Amygdala (tissue), 56 donors: ENCODE results near the gene GRIK4.
A peak's percentile ranks its signal among the peaks of the same experiment; 100 is the strongest.
"Not testable (repeated sequence)": the region's sequence is repeated elsewhere in the genome, so short reads cannot be mapped to it uniquely, and the experiment has no call there.

Experiments used
- DNase-seq, 56 donors: peaks; one replicate each; lab custom pipeline; 2025; lab: John Stamatoyannopoulos, UW

GRIK4 gene

GRCh38 chr11:120511116-120511819 is at the start of gene GRIK4:
GRIK4 (plus strand) TSS chr11:120511748; CDS start chr11:120660319, 148,571 bp downstream.
- DNase-seq = peak in 54 of 56 donors; percentile 25 to 91 (median 66)

GRCh38 chr11:120462825-120463224 is 48.7 kb upstream of the GRIK4 start:
- no peak for DNase-seq

GRCh38 chr11:120465921-120466534 is 45.5 kb upstream of the GRIK4 start:
- DNase-seq = no peak

GRCh38 chr11:120467627-120468026 is 43.9 kb upstream of the GRIK4 start:
- no peak for DNase-seq

DNA sequence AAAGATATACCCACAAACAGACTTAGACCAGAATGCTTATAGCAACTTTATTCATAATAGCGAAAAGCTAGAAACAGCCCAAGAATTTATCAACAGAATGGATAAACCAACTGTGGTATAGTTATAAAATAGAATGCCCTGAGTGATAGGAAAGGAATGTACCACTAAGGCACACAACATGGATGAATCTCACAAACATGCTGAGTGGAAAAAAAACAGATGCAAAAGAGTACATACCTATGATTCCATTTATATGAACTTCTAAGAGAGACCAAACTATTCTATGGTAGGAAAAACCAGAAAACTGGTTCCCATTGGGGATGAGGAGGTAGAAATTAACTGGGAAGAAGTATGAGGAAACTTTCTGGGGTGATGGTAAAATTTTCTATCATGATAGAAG is 40.4 kb upstream of the GRIK4 start:
- no peak for DNase-seq

- DNase-seq = no peak
Measured at GRCh38 chr11:120471994-120472393, 39.6 kb upstream of the GRIK4 start.

- DNase-seq = no peak
Measured at GRCh38 chr11:120473503-120473902, 38.0 kb upstream of the GRIK4 start.

DNA sequence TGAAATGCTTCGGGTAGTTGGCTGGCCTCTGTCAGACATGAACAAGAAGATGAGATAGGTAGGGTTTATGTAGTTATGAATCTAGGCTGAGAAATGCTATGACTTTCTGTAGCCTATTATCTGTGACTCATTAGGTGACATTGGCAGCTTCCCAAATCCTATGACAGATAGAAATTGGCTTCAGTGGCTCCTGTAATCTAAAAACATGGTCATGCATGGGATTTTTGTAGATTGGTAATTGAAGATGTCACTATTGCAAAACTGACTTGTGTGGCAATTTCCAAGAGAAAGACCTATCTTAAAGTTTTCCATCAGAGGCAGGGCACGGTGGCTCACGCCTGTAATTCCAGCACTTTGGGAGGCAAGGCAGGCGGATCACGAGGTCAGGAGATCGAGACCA is 29.4 kb upstream of the GRIK4 start:
- DNase-seq = no peak

DNA sequence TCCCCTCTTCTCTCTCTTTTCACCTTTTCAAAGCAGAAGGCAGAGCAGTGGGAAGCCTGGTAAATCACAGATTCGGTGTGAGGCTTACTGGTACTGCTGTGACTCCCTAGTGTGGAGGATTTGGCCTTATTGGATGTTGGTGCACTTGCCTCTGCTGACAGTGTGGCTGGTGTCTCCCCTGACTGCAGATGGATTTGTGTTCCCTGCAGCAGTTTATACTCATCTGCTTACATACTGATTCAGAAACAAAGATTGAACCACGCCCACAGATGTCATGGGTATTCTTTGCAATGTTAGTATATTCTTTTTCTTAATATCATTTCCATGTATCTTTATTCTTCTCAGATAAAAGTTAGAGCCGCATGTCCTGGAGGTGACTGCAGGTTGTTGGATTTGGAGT is 26.8 kb upstream of the GRIK4 start:
- DNase-seq = no peak

GRCh38 chr11:120486138-120486537 is 25.4 kb upstream of the GRIK4 start:
- DNase-seq = no peak

GRCh38 chr11:120489799-120490198 is 21.7 kb upstream of the GRIK4 start:
- no peak for DNase-seq

- DNase-seq = no peak
Measured at GRCh38 chr11:120492486-120492885, 19.1 kb upstream of the GRIK4 start.

GRCh38 chr11:120494595-120494994 is 17.0 kb upstream of the GRIK4 start:
- no peak for DNase-seq

- DNase-seq = no peak
Measured at GRCh38 chr11:120499088-120499487, 12.5 kb upstream of the GRIK4 start.

DNA sequence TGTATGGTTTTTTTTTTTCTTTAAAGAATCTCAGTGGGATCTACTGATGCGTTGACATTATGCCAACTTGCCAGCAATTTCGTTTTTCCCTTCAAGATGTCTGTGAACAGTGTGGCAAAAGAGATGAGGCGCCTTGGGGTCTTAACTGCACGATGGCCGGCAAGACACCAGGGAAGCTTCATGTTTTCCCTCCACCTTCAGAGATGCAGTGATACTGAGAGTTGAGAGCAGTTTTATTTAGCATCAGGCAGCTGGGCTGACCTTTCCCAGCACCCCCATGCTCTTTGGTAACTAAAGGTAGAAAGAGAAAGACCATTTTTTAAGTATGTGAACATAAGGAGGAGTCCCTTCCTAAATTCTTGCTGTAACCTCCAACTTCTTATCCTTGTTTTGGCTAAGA is 11.7 kb upstream of the GRIK4 start:
- DNase-seq = no peak

DNA sequence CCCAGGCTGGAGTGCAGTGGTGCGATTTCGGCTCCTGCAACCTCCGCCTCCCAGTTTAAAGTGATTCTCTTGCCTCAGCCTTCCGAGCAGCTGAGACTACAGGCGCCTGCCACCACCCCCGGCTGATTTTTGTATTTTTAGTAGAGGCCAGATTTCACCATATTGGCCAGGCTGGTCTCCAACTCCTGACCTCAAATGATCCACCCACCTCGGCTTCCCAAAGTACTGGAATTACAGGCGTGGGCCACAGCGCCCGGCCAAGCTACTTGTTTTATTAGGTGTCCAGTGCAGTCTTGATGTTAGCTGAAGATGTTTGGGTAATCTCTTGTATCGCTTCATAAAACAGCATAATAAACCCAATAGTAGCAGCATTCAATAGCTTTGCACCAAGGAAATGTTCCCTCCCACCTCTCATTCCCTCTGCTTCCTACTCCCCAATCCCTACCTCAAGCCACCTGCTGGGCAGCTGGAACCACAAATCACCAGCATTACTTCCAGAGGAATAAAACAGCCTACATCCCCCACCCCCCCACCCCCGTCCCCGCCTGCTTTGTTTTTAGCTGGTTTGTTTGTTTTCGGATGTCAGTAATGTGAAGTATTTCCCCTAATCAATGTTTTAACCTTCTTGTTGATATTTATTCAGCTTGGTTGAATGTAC is 11.0 kb upstream of the GRIK4 start:
- DNase-seq = no peak

DNA sequence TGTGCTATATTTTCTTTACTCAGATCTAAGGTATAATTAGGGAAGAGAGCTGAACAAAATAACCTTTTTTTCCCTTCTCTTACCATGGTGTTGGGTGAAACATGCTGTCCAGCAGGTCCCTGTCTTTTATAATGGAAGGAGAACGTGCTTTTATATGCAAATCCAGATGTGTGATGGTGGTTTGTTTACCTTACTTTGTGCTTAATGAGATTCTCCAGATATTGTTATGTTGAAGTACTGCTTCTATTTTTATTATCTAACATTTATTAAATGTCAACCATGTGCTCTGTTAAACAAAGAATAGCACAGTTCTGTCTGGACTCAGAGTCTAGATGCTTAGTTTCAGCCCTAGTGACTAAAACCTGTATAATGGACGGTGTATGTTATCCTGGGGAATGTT is 10.1 kb upstream of the GRIK4 start:
- DNase-seq = no peak

- DNase-seq = no peak
Measured at GRCh38 chr11:120501976-120502755, 9.4 kb upstream of the GRIK4 start.

- not testable (repeated sequence) for DNase-seq
Measured at GRCh38 chr11:120503529-120503928, 8.0 kb upstream of the GRIK4 start.

DNA sequence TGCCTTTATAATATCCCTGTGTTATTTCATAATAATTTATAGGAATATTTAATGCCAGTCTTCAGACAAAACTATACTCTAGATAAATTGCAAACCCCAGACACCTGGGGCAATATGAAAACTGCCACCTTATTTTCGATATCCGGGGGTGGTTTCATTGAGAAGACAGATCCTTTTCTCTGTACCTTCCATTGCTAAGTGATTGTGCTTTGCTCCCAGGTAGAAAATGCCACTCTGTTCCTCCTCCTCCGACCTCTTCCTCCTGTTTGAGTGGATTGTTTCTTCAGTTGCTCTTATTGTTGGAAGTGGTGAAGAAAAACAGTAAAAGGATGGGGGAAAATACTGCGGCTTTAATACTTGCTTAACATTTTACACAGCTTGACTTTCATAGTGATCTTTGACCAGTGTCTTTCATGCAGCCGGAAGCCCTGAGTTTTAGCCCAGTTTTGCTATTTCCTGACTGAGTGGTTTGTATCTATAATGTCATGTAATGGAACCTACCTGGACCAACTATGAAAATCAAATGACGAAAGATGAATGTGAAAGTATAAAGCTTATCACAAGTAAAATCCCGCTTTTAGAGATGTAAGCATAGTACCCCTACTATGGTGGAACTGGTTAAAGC is 5.6 kb upstream of the GRIK4 start:
- DNase-seq = no peak
